ENCODE results near the gene XRCC6. TPM values are rescaled to one million over a fixed set of nuclear protein-coding genes. Genes with fewer than 3 reads are reported as not detected.

The XRCC6 gene
- total and polyA plus RNA-seq, 2 of the 13 experiments (the other 11 are each of a cell fraction or from before 2014, with no cell fraction given), result 124 to 625 TPM

DNA sequence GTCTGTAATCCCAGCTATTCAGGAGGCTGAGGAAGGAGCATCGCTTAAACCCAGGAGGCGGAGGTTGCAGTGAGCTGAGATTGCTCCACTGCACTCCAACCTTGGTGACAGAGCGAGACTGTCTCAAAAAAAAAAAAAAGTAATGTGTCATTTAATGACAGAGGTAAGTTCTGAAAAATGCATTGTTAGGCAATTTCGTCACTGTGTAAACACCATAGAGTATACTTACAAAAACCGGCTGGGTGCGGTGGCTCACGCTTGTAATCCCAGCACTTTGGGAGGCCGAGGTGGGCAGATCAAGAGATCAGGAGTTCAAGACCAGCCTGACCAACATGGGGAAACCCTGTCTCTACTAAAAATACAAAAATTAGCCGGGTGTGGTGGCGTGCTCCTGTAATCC, 51.0 kb downstream of the XRCC6 start (continued):
- TF ChIP-seq, protein P1, sequence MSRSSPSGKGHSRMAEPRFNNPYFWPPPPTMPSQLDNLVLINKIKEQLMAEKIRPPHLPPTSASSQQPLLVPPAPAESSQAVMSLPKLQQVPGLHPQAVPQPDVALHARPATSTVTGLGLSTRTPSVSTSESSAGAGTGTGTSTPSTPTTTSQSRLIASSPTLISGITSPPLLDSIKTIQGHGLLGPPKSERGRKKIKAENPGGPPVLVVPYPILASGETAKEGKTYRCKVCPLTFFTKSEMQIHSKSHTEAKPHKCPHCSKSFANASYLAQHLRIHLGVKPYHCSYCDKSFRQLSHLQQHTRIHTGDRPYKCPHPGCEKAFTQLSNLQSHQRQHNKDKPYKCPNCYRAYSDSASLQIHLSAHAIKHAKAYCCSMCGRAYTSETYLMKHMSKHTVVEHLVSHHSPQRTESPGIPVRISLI (CRISPR knock-in tag; IDR thresholded peaks at IDR 0.05; ENCODE audit: borderline replicate concordance), result peak; percentile 53; the same call in 1 of the 2 replicates
- peak; percentile 75 for TF ChIP-seq FOXA3 (CRISPR knock-in tag; IDR thresholded peaks at IDR 0.05)
- TF ChIP-seq KDM1A (CRISPR knock-in tag; IDR thresholded peaks at IDR 0.05), result peak; percentile 35; the same call in 1 of the 2 replicates
- TF ChIP-seq CEBPB (IDR thresholded peaks at IDR 0.05; ENCODE audit: borderline replicate concordance, low read depth, low read length), result 0 out of 2 replicates have a peak, but pooled peaks have one; percentile 17

- 84% methylated on average over 6 of the region's 6 CpGs for WGBS (ENCODE audit: low lambda C conversion rate)
- peaks cover 2% of the 10 kb centered on the region; the same call in 1 of the 2 replicates for H4K20me1 ChIP-seq (ENCODE audit: insufficient read depth, low read length)
- H3K27ac ChIP-seq (ENCODE audit: extremely low read length, insufficient read depth, low read length), result no peak overlapping the region
- ATAC-seq, result peak; percentile 64
- CTCF ChIA-PET (ENCODE audit: low intra/inter-chr PET ratio, low total read pairs), result no interaction called here
- no peak for FAIRE-seq
- no peak overlapping the region for H3K9ac ChIP-seq (ENCODE audit: insufficient read depth, low read depth, low read length)
- H3K27me3 ChIP-seq (ENCODE audit: control insufficient read depth in 1 of 2, insufficient read depth in 2 of 2, low read length in 2 of 2), result no peaks in the 10 kb centered on the region
- no TSS peak for BruUV-seq (replicated peaks)
- intact Hi-C loops (cut with micrococcal nuclease; ENCODE audit: unreplicated experiment), result no loop called here
- in situ Hi-C loops (cut with HindIII; ENCODE audit: extremely low pct_ligation_motif_present, low pct_unique_long_range_greater_than_20kb), result no loop called here
- no peak overlapping the region for H2AFZ ChIP-seq (ENCODE audit: low read length)
- POLR2A ChIA-PET, result interaction anchor here (0.9 kb wide), 1 partner anchor 52 kb away, joined by 3 read pairs; the partner anchor contains the start of genes DESI1 and XRCC6
- no peak for DNase-seq (ENCODE audit: low spot score)
- peaks cover 11% of the 10 kb centered on the region for H3K79me2 ChIP-seq (ENCODE audit: insufficient read depth, low read length)
- no peak overlapping the region for H3K4me3 ChIP-seq (replicated peaks in 1 of 3; ENCODE audit: insufficient read depth in 1 of 3, low read depth in 2 of 3, low read length in 3 of 3)
- peaks cover 20% of the 10 kb centered on the region for H3K4me1 ChIP-seq (ENCODE audit: insufficient read depth, low read length)
- H3K9me3 ChIP-seq (ENCODE audit: low read length), result no peaks in the 10 kb centered on the region
- peaks cover 12 to 29% of the 10 kb centered on the region in 2 experiments; a peak in 4 of 5 replicates for H3K36me3 ChIP-seq (replicated peaks in 1 of 2; ENCODE audit: control insufficient read depth in 1 of 2, insufficient read depth in 2 of 2, low read length in 2 of 2)
- H3K4me2 ChIP-seq (ENCODE audit: low read depth, low read length), result no peak overlapping the region
- no peak for TF ChIP-seq ZNF274 (CRISPR knock-in tag; IDR thresholded peaks at IDR 0.05)
- TF ChIP-seq HMGA1 (CRISPR knock-in tag; conservative IDR thresholded peaks at IDR 0.05), result no peak
- TF ChIP-seq, protein P2, sequence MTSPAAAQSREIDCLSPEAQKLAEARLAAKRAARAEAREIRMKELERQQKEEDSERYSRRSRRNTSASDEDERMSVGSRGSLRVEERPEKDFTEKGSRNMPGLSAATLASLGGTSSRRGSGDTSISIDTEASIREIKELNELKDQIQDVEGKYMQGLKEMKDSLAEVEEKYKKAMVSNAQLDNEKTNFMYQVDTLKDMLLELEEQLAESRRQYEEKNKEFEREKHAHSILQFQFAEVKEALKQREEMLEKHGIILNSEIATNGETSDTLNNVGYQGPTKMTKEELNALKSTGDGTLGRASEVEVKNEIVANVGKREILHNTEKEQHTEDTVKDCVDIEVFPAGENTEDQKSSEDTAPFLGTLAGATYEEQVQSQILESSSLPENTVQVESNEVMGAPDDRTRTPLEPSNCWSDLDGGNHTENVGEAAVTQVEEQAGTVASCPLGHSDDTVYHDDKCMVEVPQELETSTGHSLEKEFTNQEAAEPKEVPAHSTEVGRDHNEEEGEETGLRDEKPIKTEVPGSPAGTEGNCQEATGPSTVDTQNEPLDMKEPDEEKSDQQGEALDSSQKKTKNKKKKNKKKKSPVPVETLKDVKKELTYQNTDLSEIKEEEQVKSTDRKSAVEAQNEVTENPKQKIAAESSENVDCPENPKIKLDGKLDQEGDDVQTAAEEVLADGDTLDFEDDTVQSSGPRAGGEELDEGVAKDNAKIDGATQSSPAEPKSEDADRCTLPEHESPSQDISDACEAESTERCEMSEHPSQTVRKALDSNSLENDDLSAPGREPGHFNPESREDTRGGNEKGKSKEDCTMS (CRISPR knock-in tag; conservative IDR thresholded peaks at IDR 0.05), result no peak
- TF ChIP-seq SMARCC2 (IDR thresholded peaks at IDR 0.05), result no peak
- no peak for TF ChIP-seq ZBTB14 (CRISPR knock-in tag; IDR thresholded peaks at IDR 0.05)
- TF ChIP-seq, protein P3, sequence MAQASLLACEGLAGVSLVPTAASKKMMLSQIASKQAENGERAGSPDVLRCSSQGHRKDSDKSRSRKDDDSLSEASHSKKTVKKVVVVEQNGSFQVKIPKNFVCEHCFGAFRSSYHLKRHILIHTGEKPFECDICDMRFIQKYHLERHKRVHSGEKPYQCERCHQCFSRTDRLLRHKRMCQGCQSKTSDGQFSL (CRISPR knock-in tag; IDR thresholded peaks at IDR 0.05), result peak; percentile 89
- TF ChIP-seq FOXA3 (CRISPR knock-in tag; IDR thresholded peaks at IDR 0.05), result 0 out of 2 replicates have a peak, but pooled peaks have one; percentile 7
Observed at GRCh38 chr22:41672780-41673509, 51.9 kb downstream of the XRCC6 start.
